NCI-H226 (cell line): Measurements from ENCODE around the gene MANSC4.

Experiments used
- DNase-seq: peaks from one replicate; pipeline ENCODE4 v3.0.0-alpha.2; 2015

Gene MANSC4

DNA sequence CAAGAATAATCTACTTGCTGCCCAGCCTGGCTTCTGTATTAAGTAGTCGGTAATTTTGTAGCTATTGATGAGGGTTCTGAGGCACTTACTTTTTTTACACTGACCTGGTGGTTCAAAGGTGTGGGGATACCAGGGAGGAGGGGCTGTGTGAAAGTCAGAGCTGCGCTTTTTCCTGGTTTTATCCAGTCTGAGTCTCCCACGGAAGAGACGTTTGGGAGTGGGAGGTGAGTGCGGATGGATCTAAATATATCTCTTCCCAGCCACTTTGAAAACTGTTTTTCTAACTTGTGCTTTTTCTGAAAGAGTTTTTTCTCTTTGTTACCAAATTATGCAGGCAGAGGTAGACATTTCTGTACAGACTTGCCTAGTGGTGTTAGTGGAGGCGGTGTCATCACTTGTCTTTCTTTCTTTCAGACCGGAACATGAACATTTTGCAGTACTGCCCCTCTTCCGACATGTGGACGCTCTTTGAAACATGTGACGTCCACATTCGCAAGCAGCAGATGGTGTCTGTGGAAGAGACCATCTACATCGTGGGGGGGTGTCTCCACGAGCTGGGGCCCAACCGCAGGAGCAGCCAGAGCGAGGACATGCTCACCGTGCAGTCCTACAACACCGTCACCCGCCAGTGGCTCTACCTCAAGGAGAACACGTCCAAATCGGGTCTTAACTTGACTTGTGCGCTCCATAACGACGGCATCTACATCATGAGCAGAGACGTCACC, 17.4 kb upstream of the MANSC4 start:
- no peak for DNase-seq

DNA sequence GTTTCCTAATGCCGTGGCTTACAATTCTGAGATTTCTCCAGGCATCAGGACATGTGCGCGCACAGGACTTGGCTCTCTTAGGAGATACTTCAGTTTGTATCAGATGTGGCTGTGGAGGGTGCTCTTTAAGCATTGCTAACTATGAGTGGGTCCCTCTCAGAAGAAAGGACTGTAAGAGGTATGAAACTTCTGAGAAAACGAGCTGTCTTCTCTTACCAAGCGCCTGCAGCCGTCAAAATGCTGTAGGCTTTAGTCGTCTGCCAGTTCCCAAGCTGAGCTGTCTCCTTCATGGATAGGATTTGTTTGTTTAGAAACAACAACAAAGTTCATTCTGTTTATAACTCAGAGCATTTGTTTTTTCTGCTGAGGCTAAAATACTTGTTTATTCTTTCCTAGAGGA, 16.1 kb upstream of the MANSC4 start:
- DNase-seq: no peak

DNA sequence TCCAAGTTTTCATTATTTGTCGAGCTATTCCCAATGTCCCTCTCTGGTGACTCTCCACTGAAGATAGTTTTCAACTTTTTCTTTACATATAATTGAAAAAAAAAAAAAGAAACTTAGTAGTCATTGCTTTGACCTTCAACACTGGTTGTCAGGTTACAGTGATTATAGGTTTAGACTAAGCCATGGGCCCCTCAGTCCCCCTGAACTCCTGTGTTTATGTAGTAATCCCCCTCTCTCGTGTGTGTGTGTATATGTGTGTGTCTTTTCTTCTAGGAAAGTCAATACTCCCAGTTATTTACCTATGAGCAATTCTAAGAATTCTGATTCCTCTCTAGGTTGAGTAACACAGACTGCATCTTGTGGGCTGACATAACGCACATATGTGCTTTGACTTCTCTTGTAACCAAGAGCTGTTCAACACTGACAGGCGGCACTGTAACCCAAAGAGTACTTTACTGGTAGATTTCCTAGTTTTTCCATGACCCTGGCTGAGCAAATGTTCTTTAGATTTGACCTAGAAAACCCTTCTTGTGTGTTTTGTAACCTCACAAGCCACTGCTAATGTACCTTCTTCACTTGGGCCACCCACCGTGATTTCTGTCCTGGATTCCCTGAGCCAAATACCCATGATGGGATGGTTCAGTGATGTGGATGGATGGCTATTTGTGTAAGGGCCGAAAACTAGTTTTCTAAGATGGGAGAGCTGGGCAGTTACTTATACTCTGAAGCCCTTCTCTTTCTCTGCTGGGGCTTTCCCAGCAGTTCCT, 15.0 kb upstream of the MANSC4 start:
- no peak for DNase-seq

DNA sequence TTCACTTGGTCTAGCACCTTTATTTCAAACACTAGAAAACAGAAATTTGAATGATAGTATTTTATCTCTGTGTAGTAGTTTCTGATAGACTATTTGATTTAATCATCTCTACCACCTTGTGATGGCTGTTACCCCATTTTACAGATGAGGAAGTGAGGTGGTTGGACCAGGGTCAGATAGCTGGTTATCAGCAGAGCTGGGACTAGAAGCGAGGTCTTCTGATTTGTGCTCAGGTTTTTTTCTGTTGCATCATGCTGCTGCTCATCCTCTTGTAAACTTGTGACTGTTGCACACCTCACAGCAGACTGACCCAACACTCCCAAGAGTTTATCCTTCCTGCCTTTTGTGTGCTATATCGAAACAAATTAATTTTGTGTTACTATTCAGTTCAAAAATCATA, 10.1 kb upstream of the MANSC4 start:
- no peak for DNase-seq

DNA sequence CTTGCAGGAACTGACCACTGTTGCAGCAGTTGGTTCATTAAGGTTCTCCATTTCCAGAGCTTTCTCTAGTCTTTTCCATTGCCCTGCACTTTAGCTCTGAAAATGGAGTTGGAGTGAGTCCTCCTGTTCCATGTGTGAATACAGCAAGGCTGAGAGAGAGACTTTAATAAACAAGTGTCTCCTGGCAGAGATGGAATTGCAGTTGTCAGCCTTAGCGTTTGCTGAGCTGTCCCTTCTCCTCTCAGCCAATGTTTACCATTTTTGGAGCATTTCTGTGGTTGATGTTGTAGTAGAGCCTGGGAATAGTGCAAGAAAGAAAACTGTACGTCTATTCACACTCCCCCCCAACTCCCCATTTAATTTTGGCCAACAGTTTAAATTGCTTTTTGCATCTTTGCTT, 7.5 kb upstream of the MANSC4 start:
- no peak for DNase-seq

DNA sequence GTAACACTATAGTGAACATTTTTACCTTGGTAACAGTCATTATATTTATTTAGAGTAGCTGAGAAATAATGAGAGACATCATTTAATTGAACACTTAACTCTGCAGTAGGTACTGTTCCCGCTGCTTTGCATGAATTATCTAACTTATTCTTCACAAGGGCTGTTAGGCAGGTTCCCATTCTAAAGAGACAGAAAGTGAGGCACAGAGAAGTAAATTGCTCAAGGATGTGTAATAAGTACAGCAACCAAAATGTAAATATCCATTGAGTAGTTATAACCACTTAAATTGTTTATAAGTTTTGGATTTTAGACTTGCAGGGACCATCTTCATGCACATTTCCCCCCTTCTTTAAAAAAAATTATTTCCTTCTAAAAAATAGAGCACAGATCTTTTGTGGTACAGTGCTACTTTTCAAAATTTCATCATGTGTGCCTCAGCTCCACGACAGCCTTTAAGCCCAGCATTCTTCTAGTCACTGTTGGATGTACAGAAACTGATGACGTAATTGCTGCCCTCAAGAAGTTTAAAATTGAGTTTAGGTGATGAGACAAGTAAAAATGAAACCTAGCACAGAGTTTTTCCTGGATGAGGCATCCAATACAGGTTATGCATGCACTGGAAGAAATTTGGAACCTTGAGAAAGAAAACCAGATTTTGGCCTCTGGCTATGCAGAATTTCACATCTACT, 6.0 kb upstream of the MANSC4 start:
- DNase-seq: peak; percentile 57

DNA sequence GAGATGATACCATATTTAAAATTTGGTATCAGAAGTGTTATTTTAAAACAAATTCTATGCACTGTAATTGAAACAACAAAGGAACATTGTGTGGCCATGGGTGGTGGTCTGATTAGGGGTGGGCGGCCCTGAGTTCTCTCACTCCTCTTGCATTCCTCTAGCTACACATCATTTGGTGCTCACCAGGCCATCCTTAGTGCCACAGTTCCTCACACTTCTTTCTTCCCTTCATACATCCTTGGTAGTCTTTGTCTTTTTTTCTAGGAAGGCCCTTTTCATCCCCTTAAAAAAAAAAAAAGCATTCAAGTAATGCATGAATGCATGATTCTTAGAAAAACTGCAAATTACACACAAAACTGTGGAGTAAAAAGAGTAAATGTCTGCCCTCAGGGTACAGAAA, 2.4 kb upstream of the MANSC4 start:
- no peak for DNase-seq

DNA sequence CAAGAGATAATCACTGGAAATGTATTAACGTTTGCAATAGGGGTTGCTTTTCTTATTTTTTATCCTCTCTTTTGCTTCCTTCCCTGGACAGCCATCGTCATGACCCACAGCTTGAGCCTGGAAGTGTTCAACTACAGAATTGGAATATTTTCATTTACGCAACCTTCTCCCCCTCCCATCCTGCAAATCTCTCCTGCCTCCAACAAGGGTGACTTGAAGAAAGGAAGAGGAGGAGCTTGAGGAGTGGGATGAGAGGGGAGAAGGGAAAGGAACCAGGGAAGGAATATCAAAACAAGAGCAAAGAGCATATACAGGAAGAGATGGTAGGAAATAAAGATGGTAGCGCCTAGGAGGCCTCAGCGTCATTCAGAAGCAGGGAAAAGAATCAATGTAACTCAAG, 1.6 kb upstream of the MANSC4 start:
- no peak for DNase-seq

DNA sequence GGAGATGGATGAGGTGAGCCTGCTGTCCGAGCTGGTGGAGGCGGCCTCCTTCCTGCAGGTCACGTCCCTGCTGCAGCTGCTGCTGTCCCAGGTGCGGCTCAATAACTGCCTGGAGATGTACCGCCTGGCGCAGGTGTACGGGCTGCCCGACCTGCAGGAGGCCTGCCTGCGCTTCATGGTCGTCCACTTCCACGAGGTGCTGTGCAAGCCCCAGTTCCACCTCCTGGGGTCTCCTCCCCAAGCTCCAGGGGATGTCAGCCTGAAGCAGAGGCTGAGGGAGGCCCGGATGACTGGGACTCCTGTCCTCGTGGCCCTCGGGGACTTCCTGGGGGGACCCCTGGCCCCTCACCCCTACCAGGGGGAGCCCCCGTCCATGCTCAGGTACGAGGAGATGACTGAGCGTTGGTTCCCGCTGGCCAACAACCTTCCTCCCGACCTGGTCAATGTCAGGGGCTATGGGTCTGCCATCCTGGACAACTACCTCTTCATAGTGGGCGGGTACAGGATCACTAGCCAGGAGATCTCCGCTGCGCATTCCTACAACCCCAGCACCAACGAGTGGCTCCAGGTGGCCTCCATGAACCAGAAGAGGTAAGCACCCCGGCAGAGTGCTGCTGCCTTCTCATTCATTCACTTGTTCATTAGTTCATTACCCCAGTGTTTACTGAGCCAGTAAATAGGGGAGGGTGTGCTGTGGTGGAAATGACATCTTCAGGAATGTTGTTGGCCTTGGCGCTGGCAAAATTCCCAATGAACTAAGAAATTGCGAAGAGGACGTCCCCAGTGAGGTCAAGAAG, 774 bp upstream of the MANSC4 start:
- no peak for DNase-seq

DNA sequence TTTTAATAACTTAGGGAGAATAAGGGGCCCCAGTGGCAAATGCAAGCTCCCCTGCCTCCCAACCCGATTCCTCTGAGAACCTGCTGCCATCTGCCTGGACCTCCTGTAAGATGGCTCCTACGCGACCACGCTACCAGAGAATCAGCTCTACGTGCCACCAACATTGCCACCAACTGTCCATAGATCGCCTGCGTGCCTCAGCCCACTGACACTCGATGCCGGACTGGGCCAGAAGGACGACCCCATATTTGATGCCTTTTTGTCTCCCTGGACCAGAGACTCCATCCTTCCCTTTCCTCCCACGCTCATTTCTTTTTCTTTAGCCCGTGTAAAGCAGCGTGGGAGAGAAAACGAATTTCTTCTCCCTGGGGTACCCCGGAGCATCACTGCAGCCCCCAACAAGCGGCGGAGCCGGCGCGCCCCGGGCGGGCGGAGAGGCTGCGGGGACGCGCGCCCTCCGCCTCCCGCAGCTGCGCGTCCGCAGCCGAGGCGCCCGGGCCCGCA, 568 bp downstream of the MANSC4 start:
- DNase-seq: no peak

DNA sequence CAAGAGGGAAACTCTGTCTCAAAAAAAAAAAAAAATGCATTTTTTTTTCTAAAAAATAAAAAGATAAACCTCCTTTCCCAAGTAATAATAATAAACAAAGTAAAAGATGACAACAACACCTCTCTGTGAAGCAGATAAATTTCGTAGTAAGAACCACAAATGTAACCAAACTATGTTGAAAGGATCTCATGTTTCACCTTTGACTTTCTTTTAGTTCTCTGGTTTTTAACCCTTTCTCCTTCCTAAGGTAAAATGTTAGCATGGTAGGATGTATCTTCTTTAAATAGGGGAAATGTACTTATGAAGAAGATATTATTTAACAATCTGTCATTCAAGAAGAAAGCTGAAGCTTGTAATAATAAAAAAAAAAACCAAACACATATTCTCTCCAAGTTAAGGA, 1.8 kb downstream of the MANSC4 start:
- no peak for DNase-seq

DNA sequence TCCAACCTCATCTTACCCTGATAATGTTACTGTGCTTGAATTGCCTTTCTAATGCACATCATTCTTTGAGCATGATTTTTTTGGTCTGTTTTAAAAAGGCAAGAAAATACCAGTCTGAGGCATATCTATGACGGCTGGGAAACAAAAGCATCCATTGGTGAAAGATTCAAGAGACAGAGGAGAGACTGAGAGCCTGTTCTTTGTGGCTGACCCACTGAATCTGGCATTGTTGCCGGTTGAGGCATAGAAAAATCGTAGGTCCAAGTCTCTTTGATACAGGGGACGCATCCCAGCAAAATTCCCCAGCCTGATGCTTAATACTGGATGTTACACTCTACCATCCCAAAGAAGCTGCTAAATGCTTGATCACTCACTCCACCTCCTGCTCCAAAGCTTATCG, 2.9 kb downstream of the MANSC4 start:
- no peak for DNase-seq

DNA sequence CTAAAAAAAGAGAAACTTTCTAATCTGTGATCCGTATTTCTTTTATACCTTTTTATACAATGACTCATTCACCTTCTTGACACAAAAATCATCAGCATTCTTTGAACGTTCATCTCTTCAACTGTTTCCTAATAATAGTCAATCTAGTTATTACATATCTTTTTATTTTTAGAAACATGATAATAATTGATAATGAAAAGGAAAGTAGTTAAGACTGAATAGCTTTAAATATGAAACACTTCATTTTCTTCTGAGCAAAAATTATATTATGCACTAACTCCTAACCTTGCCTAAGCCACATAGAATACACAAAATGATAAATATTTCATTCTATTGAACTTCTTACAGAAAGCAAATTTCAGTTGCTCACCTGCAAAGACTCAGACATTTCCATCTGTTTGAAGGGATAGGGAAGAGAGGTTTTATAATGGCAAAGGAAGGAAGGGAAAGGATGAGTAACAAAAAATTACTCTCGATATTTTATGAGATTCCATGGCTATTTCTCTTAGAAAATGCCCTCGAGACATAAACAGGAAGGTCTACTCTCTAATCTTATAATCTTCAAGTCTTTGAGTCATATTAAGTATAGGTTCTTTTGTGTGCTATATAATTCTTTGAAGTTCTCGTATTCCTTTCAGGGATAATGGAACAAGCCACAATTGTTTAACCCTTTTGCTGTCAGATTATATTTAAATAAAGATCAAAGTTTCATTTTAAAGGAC, 7.5 kb downstream of the MANSC4 start:
- peak; percentile 27 for DNase-seq

DNA sequence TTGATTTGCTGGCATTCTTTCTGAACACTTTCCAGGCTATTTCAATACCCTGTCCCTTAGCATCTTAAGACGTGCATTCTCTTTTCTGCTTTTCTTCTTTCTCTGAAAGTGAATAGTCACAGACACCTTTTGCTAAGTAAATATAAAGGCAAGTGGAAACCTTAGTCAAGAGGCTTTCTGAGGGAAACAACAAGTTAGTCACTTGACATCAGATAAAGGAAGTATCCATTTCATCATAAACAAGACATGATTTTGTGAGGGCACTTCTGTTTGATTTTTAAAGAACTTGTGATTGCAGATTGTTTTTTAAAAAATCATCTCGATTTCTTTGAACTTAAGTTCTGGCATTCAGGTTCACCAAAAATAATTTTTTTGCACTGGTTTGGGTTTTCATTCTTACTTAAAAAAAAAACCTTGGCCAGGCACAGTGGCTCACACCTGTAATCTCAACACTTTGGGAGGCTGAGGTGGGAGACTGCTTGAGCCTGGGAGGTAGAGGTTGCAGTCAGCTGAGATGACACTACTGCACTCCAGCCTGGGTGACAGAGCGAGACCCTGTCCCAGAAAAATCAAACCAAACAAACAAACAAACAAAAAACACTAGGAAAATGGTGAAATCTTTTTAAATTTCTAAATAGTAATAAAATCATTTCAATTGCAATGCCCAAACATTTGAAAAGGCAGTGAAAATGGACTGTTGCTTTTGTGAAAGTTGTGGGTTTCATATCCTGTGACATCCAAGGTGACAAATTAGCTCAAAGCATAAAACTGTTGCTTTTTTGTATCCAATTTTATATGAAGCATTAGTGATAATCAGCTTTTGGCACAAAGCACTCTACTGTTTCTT, 8.3 kb downstream of the MANSC4 start:
- no peak for DNase-seq

DNA sequence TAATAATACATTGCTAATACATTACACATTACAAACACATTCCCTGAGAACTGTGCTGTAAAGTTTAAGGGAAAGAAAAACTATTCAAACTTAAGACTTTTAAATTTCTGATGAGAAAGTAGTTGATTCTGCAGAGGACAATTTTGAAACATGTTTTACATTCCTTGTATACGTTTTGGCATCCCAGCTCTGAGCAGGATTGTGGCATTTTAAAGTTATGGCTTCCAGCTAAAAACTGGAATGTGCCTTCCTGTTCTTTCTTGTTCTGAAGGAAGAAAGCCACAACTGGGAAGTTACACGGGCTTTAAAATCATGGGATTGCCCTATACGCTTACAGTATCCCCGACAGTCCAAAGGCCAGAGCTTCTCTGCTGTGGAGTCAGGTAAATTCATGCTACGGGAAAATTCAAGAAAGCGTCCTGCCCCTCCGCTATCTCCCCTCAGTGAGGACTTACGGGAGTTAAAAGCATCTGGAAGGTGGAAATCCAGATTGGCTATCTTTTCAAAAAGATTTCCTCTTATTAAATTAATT, 10.8 kb downstream of the MANSC4 start:
- DNase-seq: no peak

DNA sequence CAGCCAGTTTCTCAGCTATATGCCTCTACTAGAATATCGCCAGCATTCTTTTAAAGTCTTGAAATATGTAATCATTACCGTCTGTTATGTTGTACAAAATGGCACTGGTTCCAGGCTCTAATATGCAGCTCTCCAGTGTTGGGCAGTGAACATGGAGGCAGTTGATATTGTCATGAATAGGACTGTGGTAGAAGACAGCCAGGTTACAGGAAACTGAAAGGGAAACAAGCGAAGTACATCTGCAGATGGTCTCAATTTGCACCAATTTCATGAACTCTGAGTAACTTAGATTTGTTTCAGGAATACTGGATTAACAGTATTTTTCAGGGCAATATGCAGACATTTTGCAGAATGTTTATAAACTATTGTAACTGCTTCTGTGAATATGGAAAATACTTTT, 13.4 kb downstream of the MANSC4 start:
- DNase-seq: no peak

DNA sequence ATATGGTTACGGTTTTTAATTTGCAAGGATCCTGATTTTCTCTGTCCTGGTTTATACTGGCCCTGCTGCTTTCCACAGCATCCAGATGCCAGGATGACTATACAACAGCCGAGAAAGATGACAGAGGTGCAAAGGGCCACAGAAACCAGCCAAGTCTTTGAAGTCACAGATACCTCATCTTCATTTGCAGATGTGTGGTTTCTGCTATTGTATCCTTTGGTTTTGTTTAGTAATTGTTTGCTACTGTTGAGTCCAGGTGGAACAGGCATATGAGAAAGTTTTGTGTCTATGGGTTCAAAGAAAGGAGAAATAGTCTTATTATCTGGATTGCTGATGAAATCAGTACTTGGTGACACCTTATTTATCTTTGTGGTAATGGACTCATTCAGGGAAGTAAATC, 17.3 kb downstream of the MANSC4 start:
- no peak for DNase-seq

DNA sequence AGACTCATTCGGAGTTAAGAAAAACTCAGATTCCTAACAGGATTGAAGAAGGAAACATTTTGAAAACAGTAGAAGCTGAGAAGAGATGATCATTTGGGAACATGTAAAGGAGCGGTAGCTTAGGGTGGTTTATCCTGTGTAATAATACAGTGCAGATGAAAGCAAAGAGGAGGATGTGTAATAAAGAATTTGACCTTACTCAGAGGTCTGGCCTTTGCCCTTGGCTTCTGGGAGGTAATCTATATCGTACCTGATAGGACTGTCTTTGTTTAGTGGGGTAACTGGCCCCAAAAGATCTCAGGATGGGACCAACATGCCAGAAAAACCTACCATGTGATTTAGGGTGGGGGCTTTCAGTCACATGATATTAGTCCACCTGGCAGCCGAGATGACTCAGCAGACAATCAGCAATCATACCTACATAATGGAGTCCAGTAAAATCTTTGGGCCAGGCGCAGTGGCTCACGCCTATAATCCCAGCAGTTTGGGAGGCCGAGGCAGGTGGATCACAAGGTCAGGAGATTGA, 23.3 kb downstream of the MANSC4 start:
- no peak for DNase-seq

DNA sequence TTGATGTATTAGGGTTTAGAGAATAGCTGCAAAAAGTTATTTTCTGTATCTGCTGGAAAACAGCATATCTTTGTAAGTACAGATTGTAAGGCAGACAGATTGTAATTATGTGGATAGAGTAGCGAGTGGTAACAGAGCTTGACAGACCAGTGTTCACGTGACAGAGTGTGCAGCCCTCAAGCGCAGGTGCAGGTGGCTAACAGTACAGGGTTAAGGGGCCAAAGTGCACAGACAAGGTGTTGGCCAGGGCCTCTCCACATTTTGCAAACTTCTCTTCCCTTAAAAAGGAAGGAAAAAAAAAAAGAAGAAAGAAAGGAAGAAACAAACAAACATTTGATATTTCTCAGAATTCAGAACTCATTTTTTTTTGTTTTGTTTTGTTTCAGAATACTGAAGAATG, 25.2 kb downstream of the MANSC4 start:
- no peak for DNase-seq

DNA sequence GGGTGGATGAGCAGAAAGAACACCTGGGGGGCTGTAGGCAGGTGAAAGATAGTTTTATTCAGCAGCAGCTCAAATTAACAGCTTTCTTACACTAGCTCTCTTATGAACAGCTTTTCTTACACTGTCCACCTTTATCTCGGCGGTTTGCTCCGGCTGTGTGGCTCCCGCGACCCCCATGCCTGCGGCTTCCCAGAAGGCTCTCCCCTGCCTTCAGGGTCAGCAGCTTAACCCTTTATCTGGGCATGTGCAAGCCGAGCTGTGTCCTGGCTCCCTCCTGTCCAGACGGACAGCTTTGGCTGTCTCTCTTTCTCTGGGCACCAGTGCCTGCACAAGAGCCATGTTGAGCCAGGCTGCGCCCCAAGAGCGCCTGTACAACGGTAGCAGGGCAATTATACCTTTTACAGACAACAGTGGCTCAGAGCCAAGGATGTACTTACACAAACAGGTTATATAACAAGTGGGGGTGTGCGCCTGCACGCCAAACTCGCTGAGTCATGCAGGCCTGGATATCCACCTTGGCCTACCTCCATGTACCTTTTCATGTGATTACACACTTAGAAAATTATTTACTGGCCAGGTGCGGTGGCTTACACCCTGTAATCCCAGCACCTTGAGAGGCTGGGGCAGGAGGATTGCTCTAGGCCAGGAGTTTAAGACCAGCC, 28.5 kb downstream of the MANSC4 start:
- no peak for DNase-seq
